ENCODE measurements around the gene WDR83. TPM values are rescaled to one million over a fixed set of nuclear protein-coding genes. Genes with fewer than 3 reads are reported as not detected.

Gene WDR83
- total and polyA plus RNA-seq, 10 of the 15 experiments (the other 5 are each of a cell fraction or from before 2014, with no cell fraction given): 0.58 to 17.7 (median 10.8) TPM

GRCh38 chr19:12669270-12670158, 2.9 kb downstream of the WDR83 start (continued):
- TF ChIP-seq MLLT1 (IDR thresholded peaks at IDR 0.05) (peak; percentile 82), SRF (IDR thresholded peaks at IDR 0.05; ENCODE audit: low read depth in 2 of 2, low read length in 2 of 2) (peak; percentile 4 to 56; a peak in 1 of 4 replicates), NKRF (conservative IDR thresholded peaks at IDR 0.05) (peak; percentile 76; the same call in 1 of the 2 replicates), ATF7 (IDR thresholded peaks at IDR 0.05; ENCODE audit: low read depth) (peak; percentile 79), POLR2AphosphoS5 (IDR thresholded peaks at IDR 0.05; ENCODE audit: low read length) (peak; percentile 81; the same call in 1 of the 2 replicates), SPI1 (IDR thresholded peaks at IDR 0.05; ENCODE audit: borderline replicate concordance, insufficient read depth, low read depth, low read length) (no peak), RCOR1 (conservative IDR thresholded peaks at IDR 0.05; ENCODE audit: low read depth, low read length) (0 out of 2 replicates have a peak, but pooled peaks have one; percentile 81), MEF2B (IDR thresholded peaks at IDR 0.05; ENCODE audit: partially characterized antibody, poor library complexity, severe bottlenecking) (peak; percentile 64), RBBP5 (conservative IDR thresholded peaks at IDR 0.05) (no peak), ATF2 (IDR thresholded peaks at IDR 0.05; ENCODE audit: low read length) (peak; percentile 68), IKZF2 (IDR thresholded peaks at IDR 0.05) (peak; percentile 21 to 55; a peak in 1 of 4 replicates), SMAD1 (IDR thresholded peaks at IDR 0.05; ENCODE audit: low read depth, partially characterized antibody) (no peak), POU2F2 (IDR thresholded peaks at IDR 0.05; ENCODE audit: borderline replicate concordance, low read depth, low read length) (no peak), RUNX3 (IDR thresholded peaks at IDR 0.05; ENCODE audit: low read length) (peak; percentile 64), EP300 (IDR thresholded peaks at IDR 0.05; ENCODE audit: borderline replicate concordance in 1 of 2, control insufficient read depth in 1 of 2, low read depth in 2 of 2, low read length in 2 of 2) (no peak), CHD4 (IDR thresholded peaks at IDR 0.05) (no peak), ZNF592 (IDR thresholded peaks at IDR 0.05) (no peak), TARDBP (IDR thresholded peaks at IDR 0.05; ENCODE audit: borderline replicate concordance) (peak; percentile 50; the same call in 1 of the 2 replicates), NBN (IDR thresholded peaks at IDR 0.05) (peak; percentile 95; the same call in 1 of the 2 replicates), BHLHE40 (IDR thresholded peaks at IDR 0.05; ENCODE audit: borderline replicate concordance in 1 of 2, low read depth in 2 of 2, low read length in 1 of 2) (peak in 1 of 2 experiments; percentile 23; a peak in 1 of 4 replicates)
